Measurements from ENCODE around the gene CASTOR1.
A peak's percentile ranks its signal among the peaks of the same experiment; 100 is the strongest.

CASTOR1 gene

DNA sequence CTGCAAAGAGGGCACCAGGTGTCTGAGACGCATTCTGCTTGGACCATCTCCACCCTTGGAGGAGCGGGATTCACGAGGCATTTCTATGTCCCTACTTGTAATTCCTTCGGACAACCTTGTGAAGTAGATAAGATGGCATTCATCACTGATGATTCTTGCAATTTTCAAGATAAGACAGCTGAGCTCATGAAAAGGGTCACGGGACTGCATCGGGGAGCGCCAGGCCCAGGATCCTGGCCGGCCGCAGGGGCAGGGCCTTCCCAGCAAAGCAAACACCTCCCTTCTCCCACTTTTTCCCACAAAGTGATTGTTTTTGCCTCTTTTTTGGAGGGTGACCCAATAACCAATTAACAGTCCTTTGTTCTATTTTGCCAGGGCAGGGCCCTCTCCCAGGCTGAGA is 51.2 kb downstream of the CASTOR1 start:
- no peak for DNase-seq (ENCODE audit: low read depth)
- TF ChIP-seq, protein P1, sequence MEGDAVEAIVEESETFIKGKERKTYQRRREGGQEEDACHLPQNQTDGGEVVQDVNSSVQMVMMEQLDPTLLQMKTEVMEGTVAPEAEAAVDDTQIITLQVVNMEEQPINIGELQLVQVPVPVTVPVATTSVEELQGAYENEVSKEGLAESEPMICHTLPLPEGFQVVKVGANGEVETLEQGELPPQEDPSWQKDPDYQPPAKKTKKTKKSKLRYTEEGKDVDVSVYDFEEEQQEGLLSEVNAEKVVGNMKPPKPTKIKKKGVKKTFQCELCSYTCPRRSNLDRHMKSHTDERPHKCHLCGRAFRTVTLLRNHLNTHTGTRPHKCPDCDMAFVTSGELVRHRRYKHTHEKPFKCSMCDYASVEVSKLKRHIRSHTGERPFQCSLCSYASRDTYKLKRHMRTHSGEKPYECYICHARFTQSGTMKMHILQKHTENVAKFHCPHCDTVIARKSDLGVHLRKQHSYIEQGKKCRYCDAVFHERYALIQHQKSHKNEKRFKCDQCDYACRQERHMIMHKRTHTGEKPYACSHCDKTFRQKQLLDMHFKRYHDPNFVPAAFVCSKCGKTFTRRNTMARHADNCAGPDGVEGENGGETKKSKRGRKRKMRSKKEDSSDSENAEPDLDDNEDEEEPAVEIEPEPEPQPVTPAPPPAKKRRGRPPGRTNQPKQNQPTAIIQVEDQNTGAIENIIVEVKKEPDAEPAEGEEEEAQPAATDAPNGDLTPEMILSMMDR (IDR thresholded peaks at IDR 0.05; ENCODE audit: control insufficient read depth, insufficient read depth, low read depth, low read length, missing control alignments): no peak
- H3K4me3 ChIP-seq (ENCODE audit: control insufficient read depth, low read depth, low read length): no peak overlapping the region

DNA sequence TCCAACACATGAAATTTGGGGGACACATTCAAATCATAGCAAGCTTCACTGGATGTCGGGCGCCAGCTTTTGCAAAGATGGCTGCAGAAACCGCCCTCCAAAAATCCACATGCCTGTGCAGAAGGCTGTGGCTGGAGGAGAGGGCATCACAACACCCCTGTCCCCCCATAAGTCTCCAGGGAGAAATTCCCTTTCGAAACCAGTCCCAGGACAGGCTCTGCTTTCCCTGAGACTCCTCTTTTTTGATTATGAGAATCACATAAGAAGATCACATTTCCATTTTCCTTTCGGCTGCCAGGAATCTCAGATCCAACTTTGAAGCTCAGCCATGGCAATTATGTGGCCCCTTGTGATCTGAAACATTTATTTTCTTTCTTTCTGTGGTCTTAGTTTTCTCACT is 52.4 kb downstream of the CASTOR1 start:
- H3K4me3 ChIP-seq (ENCODE audit: control insufficient read depth, low read depth, low read length): no peak overlapping the region
- TF ChIP-seq, protein P1 (IDR thresholded peaks at IDR 0.05; ENCODE audit: control insufficient read depth, insufficient read depth, low read depth, low read length, missing control alignments): no peak
- DNase-seq (ENCODE audit: low read depth): no peak

DNA sequence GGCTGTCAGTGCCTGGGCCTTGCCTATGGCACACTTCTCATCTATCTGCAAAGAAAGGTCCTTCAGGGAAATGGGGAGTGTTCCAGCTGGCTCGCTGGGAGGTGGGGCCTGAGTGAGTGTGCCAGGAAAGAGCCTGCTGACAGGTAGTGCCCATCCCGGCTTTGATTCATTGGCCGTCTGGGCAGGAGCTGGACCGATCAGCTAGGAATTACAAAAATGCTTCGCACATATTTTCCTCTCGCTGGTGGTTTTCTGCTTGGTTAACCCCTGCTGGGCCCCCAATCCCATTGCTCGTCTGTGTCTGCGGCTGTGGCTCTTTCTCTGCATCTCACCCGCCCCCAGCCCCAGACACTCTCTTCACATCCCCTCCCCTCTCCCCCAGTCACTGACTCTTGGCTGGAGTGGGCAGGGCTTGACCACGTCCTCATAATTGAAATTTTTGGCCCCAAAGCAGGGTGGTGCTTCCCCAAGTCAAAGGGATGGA is 53.6 kb downstream of the CASTOR1 start:
- no peak overlapping the region for H3K4me3 ChIP-seq (ENCODE audit: control insufficient read depth, low read depth, low read length)
- TF ChIP-seq, protein P1 (IDR thresholded peaks at IDR 0.05; ENCODE audit: control insufficient read depth, insufficient read depth, low read depth, low read length, missing control alignments): no peak
- peak; percentile 55 for DNase-seq (ENCODE audit: low read depth)
